RPMI8226 (cell line): ENCODE results near the gene PARVB.

Experiments used
- DNase-seq: peaks from one replicate; pipeline ENCODE4 v3.0.0-alpha.2; 2015

The PARVB gene

DNA sequence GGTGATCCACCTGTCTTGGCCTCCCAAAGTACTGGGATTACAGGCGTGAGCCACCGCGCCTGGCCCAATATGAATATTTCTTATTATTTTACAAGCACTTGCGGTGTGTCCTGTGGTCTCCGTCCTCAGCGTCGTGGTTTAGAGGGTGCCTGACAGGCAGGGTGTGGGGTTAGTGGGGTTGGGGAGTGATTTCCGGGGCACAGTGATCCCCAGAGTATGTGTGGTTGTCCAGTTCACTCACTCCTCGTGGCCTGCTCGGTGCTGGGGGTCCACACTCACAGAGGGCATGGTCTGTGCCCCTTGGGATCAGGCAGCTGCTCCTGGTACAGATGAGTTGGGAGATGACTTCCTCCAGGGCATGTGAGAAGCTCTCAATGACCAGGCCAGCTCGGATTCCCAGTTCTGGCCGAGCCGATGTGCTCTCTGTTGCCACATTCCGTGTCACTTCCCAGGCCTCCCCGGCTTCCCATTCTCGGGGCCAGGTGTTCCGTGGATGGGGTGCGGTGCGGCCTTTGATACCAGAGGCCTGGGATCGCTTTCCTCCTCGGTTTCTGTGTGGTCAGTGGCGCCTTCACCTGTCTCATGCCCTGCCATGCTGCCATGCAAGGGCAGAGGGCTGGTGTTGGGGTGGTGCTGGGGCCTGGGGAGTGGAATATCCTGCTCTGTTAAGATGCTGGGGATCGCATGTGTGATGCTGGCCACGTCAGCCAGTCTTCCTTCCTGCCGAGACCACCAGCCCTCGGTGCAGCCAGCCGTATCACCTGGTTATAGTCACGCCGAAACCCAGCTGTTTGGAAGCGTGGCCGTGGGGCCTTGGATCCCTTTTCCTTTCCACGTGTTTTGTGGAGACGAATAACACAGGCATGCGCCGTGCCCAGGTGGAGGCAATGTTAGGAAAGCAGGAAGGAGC lies 39.6 kb downstream of the PARVB start:
- DNase-seq, result no peak

DNA sequence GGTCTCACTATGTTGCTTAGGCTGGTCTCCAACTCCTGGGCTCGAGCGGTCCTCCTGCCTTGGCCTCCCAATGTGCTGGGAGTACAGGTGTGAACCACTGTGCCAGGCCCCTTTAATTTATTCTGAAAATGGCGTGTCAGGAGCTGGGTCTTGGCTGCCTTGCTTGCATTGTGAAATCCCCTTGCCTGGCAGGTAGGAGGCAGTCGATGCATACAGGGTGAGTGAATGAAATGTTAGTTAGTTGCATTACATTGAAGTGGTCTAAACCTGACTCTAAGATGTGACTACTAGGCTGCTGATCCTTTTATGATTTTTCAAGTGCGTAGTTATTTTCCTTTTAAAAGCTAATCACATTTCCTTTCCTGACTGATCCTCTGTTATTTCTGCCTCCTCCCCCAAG lies 42.9 kb downstream of the PARVB start:
- no peak for DNase-seq

DNA sequence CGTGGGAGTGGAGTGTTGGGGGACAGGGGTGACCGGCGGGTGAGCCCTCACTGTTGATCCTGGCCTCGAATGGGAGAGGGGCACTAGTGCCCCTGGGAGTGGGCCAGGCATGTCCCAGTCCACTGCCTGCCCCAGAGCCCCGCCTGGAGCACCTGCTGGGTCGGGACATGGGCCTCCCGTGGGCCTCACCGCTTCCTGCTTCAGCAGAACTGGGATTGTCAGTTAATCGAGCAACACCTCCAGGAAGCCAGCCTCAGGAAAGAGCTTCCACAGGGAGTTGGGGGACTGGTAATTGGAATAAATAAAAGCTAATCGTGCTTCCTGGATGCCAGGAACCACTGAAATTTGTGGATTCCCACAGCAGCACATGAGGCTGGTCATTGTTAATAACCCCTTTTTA lies 43.8 kb downstream of the PARVB start:
- DNase-seq, result no peak

DNA sequence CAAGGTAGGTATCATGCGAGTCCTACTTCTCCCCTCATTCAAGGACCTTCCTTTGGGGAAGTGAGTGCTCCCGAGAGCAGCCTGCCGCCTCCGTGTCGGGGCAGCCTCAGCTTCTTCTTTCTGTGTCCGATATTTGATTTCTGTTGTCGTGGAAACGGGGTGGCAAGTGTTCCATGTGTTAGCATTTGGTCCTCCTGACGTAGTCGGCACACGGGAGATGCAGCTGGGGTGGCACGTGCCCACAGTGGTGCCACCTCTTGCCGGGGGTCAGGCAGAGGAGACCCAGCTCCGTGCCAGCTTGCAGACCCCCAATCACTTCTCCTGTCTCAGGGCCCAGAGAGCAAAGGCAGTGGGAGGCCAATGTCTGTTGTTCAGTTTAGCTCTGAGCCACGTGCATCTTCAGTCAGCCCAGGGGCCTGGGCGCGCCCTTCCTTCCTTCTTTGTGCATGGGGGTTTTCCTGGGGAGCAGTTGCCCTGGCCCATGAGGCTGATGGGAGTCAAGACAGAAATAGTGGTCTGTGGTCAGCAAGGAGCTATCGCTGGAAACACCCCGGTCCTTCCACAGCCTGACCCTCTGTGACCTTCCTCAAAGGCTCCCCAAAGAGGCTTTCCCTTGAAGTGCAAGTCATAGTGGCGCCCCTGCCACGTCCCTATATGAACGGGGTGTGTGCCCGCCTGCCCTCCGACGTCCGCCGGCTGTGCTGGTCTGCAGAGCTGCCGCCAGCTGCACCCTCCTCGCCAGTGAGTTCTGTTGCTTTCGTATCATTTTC lies 44.5 kb downstream of the PARVB start:
- DNase-seq, result no peak

DNA sequence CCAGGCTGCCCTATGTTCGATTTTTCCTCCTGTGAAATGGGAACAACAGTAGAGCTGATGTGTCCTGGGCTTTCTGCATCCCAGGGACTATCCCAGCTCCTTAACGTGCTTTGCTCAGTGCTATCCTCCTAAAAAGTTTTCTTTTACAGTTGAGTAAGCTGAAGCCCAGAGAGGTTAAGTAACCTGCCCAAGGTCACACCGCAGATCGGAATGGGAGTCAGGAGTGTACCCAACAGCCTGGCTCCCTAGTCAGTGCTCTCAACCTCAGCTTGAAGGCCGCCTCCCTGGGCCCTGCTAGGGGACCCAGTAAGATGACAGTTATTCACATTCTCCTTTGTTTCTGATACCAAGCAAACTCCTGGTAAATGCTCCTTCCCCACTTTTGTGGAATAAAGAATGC lies 45.9 kb downstream of the PARVB start:
- no peak for DNase-seq

DNA sequence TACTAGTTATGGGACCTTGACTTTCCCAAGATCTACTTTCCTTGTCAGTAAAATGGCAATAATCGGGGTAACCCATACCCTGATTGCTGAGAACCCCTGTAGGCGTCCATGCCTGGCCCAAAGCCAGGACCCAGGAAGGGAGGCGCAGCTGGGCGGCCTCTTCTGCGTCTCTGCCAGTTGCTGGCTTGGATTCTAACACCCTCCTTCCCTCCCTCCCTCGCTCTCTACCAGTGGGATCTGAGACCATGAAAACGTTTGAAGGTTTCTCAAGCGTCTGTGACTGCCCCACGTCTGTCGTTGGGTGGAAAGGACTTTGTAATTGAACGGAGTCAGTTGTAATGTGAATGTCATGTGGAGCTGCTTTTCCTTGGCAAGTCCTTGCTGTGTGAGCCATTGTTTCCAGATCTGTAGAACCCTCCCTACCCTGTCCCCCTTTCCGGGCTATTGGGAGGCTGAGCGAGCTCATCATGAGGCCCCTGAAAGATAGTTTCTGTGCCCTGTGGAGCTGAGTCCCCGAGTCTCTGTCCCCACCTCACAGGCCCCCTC lies 47.8 kb downstream of the PARVB start:
- no peak for DNase-seq

DNA sequence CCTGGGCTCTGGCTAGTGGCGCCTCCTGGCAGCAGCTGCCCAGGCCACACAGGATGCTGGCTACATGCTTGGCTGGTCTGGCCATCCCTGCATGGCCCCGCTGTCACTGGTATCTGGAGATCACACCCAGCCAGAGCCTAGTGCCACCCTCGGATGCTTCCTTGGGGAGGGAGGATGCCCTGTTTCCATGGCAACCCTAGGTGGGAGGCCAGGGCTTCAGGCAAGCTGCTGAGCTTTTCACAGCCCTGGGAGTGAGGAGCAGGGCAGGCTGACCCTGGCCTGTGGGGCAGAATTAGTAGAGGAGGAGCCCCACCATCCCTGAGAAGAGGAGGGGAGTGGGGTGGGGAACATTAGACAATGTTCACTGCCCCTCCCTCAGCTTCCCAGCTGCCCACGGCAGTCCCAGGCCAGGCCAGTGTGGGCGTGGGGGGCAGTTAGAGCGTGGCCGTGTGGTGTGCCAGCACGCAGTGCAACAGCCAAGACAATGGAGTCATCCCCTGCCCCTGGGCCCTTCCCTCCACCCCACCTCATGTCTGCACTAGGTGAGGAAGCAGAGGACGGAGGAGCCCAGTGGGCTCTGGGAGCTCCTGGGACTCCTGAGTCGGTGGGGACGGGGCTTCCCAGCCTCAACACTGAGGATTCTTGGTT lies 50.4 kb downstream of the PARVB start:
- no peak for DNase-seq

DNA sequence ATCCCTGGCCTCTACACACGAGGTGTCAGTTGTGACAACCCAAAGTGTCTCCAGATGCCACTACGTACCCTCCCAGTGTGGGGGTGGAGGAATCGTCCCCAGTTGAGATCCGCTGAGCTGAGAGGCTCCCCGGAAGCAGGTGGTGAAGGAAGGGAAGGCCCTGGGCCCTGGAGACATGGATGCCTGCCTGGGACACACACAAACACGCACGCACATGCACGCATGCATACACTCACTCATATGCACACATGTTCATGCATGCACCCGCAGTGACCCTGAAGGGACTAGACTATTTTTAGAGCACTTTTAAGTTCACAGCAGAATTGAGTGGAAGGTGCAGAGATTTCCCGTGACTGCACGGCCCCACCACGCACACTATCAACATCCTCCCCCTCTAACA lies 50.9 kb downstream of the PARVB start:
- DNase-seq, result no peak

DNA sequence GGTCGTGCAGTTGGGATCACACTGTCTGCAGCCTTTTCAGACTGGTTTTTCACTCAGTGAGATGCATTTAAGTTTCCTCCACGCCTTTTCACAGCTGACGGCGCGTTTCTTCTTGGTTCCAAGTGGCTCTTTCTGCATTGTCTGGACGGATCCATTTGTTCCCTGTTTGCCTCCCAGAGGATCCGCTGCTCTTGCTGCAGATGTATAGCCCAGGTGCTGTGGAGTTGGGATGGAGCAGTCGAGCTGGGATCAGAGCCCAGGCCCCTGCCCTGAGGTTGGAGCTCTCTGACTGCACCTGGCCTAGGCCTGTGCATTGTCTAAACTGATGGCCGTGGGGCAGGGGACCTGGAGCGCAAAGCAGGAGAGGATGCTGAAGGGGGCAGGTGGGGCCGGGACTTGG lies 51.6 kb downstream of the PARVB start:
- no peak for DNase-seq

DNA sequence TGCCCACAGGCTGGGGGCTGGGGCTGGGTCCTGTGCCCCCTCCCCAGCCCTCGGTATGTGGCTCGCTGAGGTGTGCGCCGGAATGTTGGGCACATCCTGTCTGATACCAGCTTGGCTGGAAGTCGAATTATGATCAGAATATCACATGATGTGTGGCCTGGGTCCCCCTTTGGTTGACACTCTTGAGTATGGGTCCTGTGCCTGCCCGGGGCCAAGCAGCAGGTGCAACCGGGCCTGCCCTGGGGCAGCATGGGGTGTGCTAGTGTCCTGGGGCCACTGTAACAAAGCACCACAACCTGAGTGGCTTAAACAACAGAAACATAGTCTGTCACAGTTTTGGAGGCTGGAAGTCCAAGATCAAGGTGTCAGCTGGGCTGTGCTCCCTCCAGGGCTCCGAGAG lies 52.7 kb downstream of the PARVB start:
- no peak for DNase-seq

DNA sequence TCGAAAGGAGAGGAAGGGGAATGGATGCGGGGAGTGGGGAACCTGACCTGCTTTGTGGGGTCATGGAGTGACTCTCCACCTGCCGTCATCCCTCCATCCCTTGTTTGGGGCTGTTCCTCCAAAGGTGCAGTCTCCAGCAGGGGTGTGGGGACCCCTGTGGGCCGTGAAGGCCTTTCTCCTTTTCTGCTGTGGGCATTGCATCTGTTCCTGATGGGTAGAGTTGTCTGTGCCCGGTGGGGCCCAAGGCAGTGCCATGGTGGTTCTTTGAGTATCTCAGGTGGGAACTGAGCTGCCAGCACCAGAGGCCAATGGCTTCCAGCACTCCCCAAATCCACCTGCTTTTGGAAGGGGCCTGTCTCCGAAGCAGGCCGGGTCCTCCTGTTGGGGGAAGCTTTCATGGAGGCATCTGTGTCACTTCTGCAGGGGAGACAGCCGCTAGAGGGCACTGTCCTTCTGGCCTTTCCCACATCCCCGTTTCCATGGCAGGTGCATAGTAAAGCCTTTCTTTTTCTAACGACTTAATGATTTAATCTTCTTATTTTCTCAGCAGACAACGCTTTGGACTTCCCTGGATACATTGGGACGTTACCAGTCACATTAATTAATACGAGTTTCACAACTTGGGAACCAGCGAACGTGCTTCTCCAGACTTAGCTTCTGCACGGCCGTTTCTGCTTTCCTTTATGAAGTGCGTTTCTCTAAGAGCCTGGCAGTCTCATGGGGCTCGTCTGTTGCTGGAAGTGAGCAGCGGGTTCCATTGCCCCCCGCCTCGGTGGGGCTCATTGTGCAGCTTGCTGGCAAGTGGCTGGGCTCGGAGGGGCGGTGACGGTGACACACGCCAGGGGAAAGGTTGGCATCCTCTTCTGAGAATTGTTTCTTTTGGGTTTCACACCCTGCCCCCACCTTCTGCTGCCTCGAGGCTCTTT lies 57.1 kb downstream of the PARVB start:
- peak; percentile 70 for DNase-seq

DNA sequence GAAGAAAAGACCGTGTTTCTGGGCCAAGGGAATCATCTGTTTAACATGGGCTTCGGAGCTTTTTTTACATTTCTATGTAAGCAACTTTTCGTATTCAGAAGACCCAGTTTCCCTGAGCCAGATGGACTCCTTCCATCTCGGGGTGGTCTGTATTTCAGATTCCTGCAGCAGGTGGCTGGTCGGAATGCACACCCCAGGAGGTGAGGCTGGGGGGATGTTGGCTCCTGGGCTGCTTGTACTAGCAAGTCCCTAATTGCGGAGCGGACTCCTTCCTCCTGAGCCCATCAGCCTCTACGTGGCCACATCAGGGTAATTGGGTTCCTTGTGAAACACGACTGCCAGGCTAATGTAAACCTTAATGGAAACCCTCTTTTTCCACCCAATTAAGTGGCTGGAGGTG lies 58.7 kb downstream of the PARVB start:
- DNase-seq, result no peak

DNA sequence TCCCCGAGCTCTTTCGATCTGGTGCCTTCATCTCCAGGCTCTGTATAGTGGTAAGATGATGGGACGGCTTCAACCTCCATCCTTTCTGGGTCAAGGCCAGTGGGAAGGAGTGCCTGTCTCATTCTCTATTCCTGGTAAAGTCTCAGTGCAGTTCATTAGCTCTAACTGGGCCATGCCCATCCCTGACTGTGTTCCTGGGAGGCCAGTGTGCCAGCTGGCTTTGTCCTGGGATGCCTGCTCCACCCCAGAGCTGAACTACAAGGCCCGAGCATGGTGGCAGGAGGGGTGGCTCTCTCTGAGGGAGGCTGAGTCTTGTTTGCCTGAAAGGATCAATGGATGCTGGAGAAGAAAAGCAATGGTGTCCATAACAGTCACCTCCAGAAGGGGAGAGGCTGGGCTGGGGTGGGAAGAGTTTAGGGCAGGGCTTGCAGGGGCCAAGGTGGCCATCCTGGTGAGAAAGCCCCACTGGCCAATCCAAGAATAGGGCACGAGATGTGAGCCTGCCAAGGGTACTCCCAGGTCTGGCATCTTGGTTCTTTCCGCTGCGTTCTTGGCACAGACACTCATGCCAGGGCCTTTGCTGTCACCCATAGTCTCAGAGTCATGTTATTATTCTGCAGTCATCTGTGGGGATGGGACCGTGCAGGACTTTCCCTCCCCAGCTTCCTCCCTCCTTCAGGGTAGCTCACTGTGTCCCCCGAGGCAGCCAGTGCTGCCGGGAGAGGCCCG lies 60.1 kb downstream of the PARVB start:
- DNase-seq, result no peak

DNA sequence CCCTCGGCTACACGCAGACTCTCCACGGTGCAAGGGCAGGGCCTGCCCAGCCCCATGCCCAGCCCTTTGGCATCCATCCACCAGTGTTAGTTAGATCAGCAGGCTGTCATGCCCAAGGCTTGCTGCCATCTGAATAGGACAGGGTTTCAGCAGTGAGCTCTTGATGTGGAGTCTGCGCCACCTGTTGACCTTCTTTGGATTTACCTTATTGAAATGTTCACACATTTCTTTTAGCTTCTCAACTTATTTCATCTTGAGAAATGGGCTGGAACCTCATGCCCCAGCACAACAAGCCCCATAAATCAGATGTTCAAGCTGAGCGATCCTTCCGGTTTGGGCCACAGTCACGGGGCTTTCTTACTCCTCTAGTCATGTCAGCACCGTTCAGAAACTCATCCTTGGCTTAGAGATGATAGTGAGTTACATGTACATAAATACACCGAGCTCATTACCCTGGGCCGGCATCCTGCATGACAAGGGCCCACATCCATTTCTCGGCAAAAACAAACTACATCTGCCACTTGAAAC lies 61.7 kb downstream of the PARVB start:
- peak; percentile 65 for DNase-seq

DNA sequence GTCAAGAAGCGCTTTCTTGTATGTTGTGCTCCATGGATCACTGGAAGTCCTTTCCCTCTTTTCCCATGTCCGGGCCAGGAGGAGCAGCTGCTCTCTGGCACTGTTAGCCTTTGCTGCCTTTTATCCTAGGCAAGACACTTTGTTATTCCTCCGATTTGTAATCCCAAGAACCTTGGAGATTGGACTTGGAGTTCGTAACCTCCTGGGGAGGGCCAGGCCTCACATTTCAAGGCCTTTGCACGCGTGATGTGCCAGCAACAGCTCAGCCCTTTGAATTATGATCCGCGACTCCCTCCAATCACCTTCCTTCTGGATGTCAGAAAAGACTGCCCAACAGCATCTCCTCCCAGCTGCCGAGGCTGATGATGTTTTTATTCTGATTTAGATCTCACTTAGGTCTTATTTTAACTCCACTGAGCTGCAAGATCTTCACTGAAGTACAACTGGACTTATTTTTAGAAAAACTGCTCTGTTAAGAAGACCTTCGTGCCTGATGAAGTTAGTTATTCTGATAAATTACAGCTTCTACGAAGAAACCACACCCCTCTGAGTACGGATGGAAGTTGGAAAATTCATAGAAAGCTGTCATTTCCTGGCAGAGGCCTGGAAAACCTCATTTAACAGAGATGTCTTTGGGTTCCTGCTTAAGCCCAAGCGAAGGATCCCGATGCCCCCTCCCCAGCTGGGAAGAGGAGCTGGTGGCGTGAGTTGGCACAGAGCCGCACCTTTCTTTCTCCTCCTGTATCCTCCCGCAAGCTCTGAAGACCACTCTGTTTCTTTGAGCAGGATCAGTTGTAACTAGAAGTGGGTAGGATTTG lies 62.4 kb downstream of the PARVB start:
- DNase-seq, result no peak

DNA sequence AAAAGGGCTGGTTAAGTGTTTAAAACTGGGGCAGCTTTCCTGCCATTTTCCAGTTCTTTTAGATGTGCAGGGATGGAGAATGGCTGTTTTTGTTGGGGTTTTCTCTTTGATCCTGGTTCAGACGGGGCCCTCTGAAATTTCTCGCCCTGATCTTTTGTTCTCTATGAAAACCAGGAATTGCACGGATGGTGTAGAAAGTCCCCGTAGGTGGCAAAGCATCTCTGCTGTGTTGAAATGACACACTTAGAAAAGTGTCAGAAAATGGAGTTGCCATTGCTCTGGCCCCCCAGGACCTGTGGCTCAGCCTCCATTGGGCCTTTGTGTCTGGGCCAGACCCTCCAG lies 63.0 kb downstream of the PARVB start:
- no peak for DNase-seq

DNA sequence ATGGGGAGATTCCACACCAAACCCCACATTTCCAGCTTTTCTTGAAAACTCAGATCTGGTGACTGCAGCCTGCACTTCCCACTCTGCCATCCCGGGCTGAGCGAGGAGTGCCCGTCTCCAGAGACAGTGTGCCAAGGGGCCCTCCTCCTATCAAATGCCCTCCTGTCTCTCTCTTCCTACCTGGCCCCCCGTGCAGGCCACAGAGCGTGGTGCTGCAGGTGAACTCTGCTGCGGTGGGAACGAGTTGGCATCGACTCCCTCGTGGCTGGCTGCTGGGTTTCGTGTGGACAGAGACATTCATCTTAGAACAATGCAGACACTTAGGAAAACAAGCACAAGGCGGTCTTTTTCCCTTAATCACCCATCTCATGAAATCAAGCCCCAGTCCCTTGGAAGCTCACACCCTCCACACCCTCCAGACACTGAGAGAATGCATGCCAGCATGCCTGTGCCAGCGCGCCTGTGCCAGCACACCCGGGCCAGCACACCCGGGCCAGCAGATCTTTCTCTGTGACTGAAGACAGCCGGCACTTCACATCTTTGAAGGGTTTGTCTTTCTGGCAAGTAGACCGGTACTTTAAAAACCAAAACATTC lies 65.0 kb downstream of the PARVB start:
- no peak for DNase-seq

DNA sequence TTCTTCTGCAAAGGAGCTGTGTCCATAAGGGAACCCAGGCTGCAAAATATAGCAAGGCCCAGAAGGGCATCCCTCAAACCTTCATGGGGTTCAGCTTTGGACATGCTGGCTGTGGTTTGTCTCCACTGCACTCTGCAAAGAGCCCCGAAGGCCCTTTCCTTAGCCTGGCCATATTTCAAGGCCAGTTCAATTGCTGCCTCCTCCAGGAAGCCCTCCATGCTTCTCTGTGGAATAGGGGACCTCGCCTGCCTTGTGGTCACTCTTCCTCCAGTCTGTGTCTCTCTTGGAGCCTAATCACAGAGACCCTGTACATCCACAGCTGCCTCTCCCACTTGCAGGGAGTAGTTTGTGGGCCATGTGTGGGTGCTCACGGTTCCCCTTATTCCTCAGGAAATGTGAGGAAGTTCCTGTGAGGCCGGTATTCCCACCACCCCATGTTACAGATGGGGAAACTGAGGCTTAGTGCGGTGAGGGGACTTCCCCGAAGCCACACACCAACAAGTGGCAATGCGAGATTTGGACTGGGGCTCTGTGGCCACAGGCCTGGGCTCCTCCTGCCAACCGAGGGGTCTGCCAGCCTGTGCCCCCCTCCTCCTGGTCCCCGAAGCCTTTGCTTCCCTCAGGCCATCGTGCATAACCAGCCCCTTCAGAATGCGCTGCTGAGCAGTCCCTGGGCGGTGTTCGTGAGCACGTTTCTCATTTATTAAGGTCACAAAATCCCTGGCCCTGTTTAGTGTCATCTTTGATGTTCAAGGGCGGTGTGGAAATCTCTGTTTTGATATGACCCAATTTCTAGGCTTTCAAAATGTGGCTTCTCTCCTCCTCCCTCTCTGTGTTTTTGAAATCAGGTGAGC lies 65.8 kb downstream of the PARVB start:
- DNase-seq, result no peak

DNA sequence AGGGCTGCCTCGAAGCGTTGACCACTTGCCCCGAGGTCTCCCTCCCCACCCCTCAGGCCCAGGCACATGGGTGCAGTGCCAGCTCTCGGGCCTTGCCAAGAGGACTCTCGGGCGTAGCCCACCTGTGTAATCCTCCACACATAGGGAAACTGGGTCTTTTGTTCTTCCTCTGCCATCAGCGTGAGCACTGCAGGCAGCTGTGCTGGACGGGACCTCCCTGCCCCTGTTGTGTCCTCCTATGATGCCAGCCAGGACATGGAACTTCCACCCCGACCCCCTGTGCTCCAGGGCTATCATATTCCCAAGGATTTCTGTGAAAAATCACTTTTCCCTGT lies 66.4 kb downstream of the PARVB start:
- DNase-seq, result no peak
